CD4-positive, alpha-beta T cell (primary cell): ENCODE results near the gene NRF1. TPM values are rescaled to one million over a fixed set of nuclear protein-coding genes. Genes with fewer than 3 reads are reported as not detected.

ENCODE experiments used
- ATAC-seq: fragments of 200-7000 bp; cut with Tn5 transposase; one replicate; pipeline ENCODE4 v1.10.0; 2022; ENCODE audit warnings: mild to moderate bottlenecking; ENCODE audit not compliant: poor library complexity
- CTCF ChIA-PET: fragments of 350-600 bp; sonication (Branson Sonifier 250); formaldehyde crosslinking; loops from one replicate; lab custom pipeline; 2021; ENCODE audit warnings: antibody characterized with exemption, inconsistent platforms; lab: Charles Lee
- POLR2A ChIA-PET: fragments of 350-600 bp; sonication (Branson Sonifier 250); formaldehyde crosslinking; loops from one replicate; lab custom pipeline; 2021; ENCODE audit warnings: antibody characterized with exemption, inconsistent platforms; lab: Charles Lee
- DNase-seq, 14 experiments: peaks; one replicate each; pipeline ENCODE4 v3.0.0-alpha.2; 2013 to 2020; ENCODE audit warnings: mixed read lengths in 2 of 14
- H3K27ac ChIP-seq, 2 donors: one replicate each; pipeline versions ENCODE4 v1.5.1 to v1.7.0; 2013; ENCODE audit warnings: low read length in 2 of 2, low read depth in 1 of 2, mild to moderate bottlenecking in 1 of 2
- H3K27me3 ChIP-seq, 2 experiments: 1 replicate in 1 of 2; 2 replicates in 1 of 2; pipeline versions ENCODE4 v1.6.1 to v1.7.0; 2013; ENCODE audit warnings: low read length in 2 of 2, control low read depth in 1 of 2, mild to moderate bottlenecking in 1 of 2, moderate library complexity in 1 of 2; ENCODE audit not compliant: insufficient read depth in 2 of 2, control insufficient read depth in 1 of 2
- H3K36me3 ChIP-seq: one replicate; pipeline ENCODE4 v1.6.1; 2013; ENCODE audit warnings: low read length, control low read depth; ENCODE audit not compliant: insufficient read depth
- H3K4me1 ChIP-seq: one replicate; pipeline ENCODE4 v1.6.1; 2013; ENCODE audit warnings: low read length, control low read depth; ENCODE audit not compliant: insufficient read depth
- H3K4me3 ChIP-seq: one replicate; pipeline ENCODE4 v1.5.1; 2013; ENCODE audit warnings: mild to moderate bottlenecking, low read length, moderate library complexity
- H3K9me3 ChIP-seq, 2 experiments: 1 replicate in 1 of 2; 2 replicates in 1 of 2; pipeline versions ENCODE4 v1.6.1 to v1.7.0; 2013; ENCODE audit warnings: low read length in 2 of 2, mild to moderate bottlenecking in 2 of 2, control low read depth in 1 of 2, moderate library complexity in 1 of 2; ENCODE audit not compliant: control insufficient read depth in 1 of 2, insufficient read depth in 1 of 2
- H3K27ac Mint-ChIP-seq: one replicate; pipeline ENCODE4 v1.8.0; 2020; ENCODE audit warnings: mixed read lengths
- H3K27me3 Mint-ChIP-seq: one replicate; pipeline ENCODE4 v1.8.0; 2021; ENCODE audit warnings: mixed read lengths
- H3K36me3 Mint-ChIP-seq: one replicate; pipeline ENCODE4 v1.8.0; 2021; ENCODE audit warnings: low read depth, mixed read lengths
- H3K4me1 Mint-ChIP-seq: one replicate; pipeline ENCODE4 v1.8.0; 2021; ENCODE audit warnings: low read depth, mixed read lengths
- H3K4me3 Mint-ChIP-seq: one replicate; pipeline ENCODE4 v1.8.0; 2020; ENCODE audit warnings: mild to moderate bottlenecking, mixed read lengths
- H3K9me3 Mint-ChIP-seq: one replicate; pipeline ENCODE4 v1.8.0; 2020; ENCODE audit warnings: mixed read lengths
- CTCF ChIP-seq: fragments of 200-600 bp; IDR thresholded peaks from one replicate; pipeline ENCODE4 v1.8.0; 2022; ENCODE audit warnings: antibody characterized with exemption, mild to moderate bottlenecking
- intact Hi-C, 2 experiments: fragments of 100-400 bp; cut with DNase I in 1 of 2; cut with micrococcal nuclease in 1 of 2; formaldehyde crosslinking; loops; one replicate each; pipeline versions ENCODE4 v1.15.1 to v1.9.0; 2023 to 2025; cut with DNase I, micrococcal nuclease
- total RNA-seq, 174 experiments: library from RNA in 2 of 174; stranded (reverse) in 2 of 174; gene quantifications; one replicate each; pipeline ENCODE4 v1.2.3 and lab custom pipeline; 2021 to 2026

Gene NRF1
- total RNA-seq, 2 experiments from 2014 or later = 35.4 to 36.1 TPM

GRCh38 chr7:129609666-129610065 lies 1.9 kb upstream of the NRF1 start:
- no peaks in the 10 kb centered on the region for H3K9me3 ChIP-seq
- no peaks in the 10 kb centered on the region for H3K9me3 Mint-ChIP-seq
- intact Hi-C loops = loop anchor here (5.0 to 10.0 kb wide), 8 partner anchors 177 to 1155 kb away; partner anchors contain the start of genes HILPDA (in 1 of the 2), SSMEM1 (in 1 of the 2), STRIP2 (in 1 of the 2) and TMEM209 (in 1 of the 2)
- H3K27me3 ChIP-seq = no peaks in the 10 kb centered on the region
- peaks cover 60% of the 10 kb centered on the region for H3K4me1 Mint-ChIP-seq
- no peak overlapping the region for H3K27ac ChIP-seq
- H3K27ac Mint-ChIP-seq = peak overlapping the region; percentile 95
- peaks cover 6% of the 10 kb centered on the region for H3K36me3 ChIP-seq
- POLR2A ChIA-PET = no interaction called here
- peaks cover 33% of the 10 kb centered on the region for H3K36me3 Mint-ChIP-seq
- TF ChIP-seq CTCF = no peak
- H3K4me3 Mint-ChIP-seq = peak overlapping the region; percentile 94
- DNase-seq (no peak), ATAC-seq (no peak)
- no peak overlapping the region for H3K4me3 ChIP-seq
- CTCF ChIA-PET = no interaction called here
- no peaks in the 10 kb centered on the region for H3K27me3 Mint-ChIP-seq
- peaks cover 39% of the 10 kb centered on the region for H3K4me1 ChIP-seq

GRCh38 chr7:129610709-129611245 lies 743 bp upstream of the NRF1 start:
- H3K36me3 Mint-ChIP-seq = peaks cover 33% of the 10 kb centered on the region
- H3K27ac Mint-ChIP-seq = peak overlapping the region; percentile 95
- DNase-seq = no peak

More at GRCh38 chr7:129610709-129611245, 743 bp upstream of the NRF1 start:
- Histone ChIP-seq H3K9me3 (no peaks in the 10 kb centered on the region), H3K4me1 (peaks cover 40% of the 10 kb centered on the region), H3K27me3 (no peaks in the 10 kb centered on the region), H3K36me3 (peaks cover 6% of the 10 kb centered on the region), H3K4me3 (peak overlapping the region; percentile 75), H3K27ac (peak overlapping the region; percentile 66 to 75)
- intact Hi-C loops = loop anchor here (1.0 to 10.0 kb wide), 7 partner anchors 25 to 1062 kb away; partner anchors contain the start of genes SSMEM1 (in 1 of the 2), TMEM209 (in 1 of the 2), TNPO3 (in 1 of the 2) and UBE2H (in 1 of the 2)
- no peaks in the 10 kb centered on the region for H3K27me3 Mint-ChIP-seq
- no peak for TF ChIP-seq CTCF
- ChIA-PET POLR2A (interaction anchor here (0.6 to 2.7 kb wide), 7 partner anchors 10 to 338 kb away, joined by 3 to 9 read pairs (median 4); partner anchors contain the start of genes SMKR1 and STRIP2), CTCF (interaction anchor here (1.2 kb wide), 2 partner anchors 107 to 400 kb away, joined by 3 to 4 read pairs; no protein-coding TSS in a partner anchor)
- ATAC-seq = no peak
- H3K4me1 Mint-ChIP-seq = peaks cover 71% of the 10 kb centered on the region
- H3K4me3 Mint-ChIP-seq = peak overlapping the region; percentile 94
- H3K9me3 Mint-ChIP-seq = no peaks in the 10 kb centered on the region
